MM.1S (cell line): ENCODE measurements around the gene KCNQ1.

Source experiments
- DNase-seq: peaks from one replicate; pipeline ENCODE4 v3.0.0-alpha.2; 2015
- H2AFZ ChIP-seq: fragments of 300-600 bp; sonication (generic); 2 replicates; pipeline ENCODE4 v1.6.0; 2016; ENCODE audit warnings: antibody characterized with exemption, low read length
- H3F3A ChIP-seq: fragments of 300-600 bp; sonication (generic); 2 replicates; pipeline ENCODE4 v1.6.1; 2016; ENCODE audit warnings: mild to moderate bottlenecking, antibody characterized with exemption, low read length, moderate library complexity, mixed read lengths; ENCODE audit not compliant: insufficient read depth
- H3K27ac ChIP-seq: fragments of 300-600 bp; sonication (generic); 2 replicates; pipeline ENCODE4 v1.5.1; 2016; ENCODE audit warnings: mild to moderate bottlenecking, low read length
- H3K27me3 ChIP-seq: fragments of 300-600 bp; sonication (generic); replicated peaks from 2 replicates; pipeline ENCODE4 v1.6.0; 2016; ENCODE audit warnings: low read length; ENCODE audit not compliant: insufficient read depth
- H3K36me3 ChIP-seq: fragments of 300-600 bp; sonication (generic); replicated peaks from 2 replicates; pipeline ENCODE4 v1.6.1; 2016; ENCODE audit warnings: mild to moderate bottlenecking, low read length, mixed read lengths; ENCODE audit not compliant: insufficient read depth
- H3K4me1 ChIP-seq: fragments of 300-600 bp; sonication (generic); 2 replicates; pipeline ENCODE4 v1.6.1; 2016; ENCODE audit warnings: low read length, mixed read lengths
- H3K4me2 ChIP-seq: fragments of 300-600 bp; sonication (generic); 2 replicates; pipeline ENCODE4 v1.6.0; 2016; ENCODE audit warnings: low read depth, low read length
- H3K4me3 ChIP-seq: fragments of 300-600 bp; sonication (generic); 2 replicates; pipeline ENCODE4 v1.5.1; 2016; ENCODE audit warnings: low read length, mixed read lengths
- H3K79me2 ChIP-seq: fragments of 300-600 bp; sonication (generic); 2 replicates; pipeline ENCODE4 v1.6.1; 2016; ENCODE audit warnings: mixed run types, low read length, mixed read lengths
- H3K9ac ChIP-seq: fragments of 300-600 bp; sonication (generic); 2 replicates; pipeline ENCODE4 v1.6.1; 2016; ENCODE audit warnings: low read length, mixed read lengths
- H3K9me2 ChIP-seq: fragments of 300-600 bp; sonication (generic); replicated peaks from 2 replicates; pipeline ENCODE4 v1.6.1; 2016; ENCODE audit warnings: mild to moderate bottlenecking, low read length, mixed read lengths; ENCODE audit not compliant: insufficient read depth
- H3K9me3 ChIP-seq: fragments of 300-600 bp; sonication (generic); replicated peaks from 2 replicates; pipeline ENCODE4 v1.6.1; 2016; ENCODE audit warnings: mild to moderate bottlenecking, low read length, mixed read lengths; ENCODE audit not compliant: insufficient read depth
- H4K20me1 ChIP-seq: fragments of 300-600 bp; sonication (generic); 2 replicates; pipeline ENCODE4 v1.6.1; 2016; ENCODE audit warnings: mild to moderate bottlenecking, low read length, moderate library complexity, mixed read lengths; ENCODE audit not compliant: insufficient read depth
- EZH2 ChIP-seq: fragments of 300-600 bp; sonication (generic); optimal IDR thresholded peaks from 2 replicates; pipeline ENCODE3; 2017; ENCODE audit warnings: low read depth, mild to moderate bottlenecking, antibody characterized with exemption, low read length, mixed read lengths
- EZH2phosphoT487 ChIP-seq: fragments of 300-600 bp; sonication (generic); IDR thresholded peaks from 2 replicates; pipeline ENCODE4 v1.6.1; 2018; ENCODE audit warnings: antibody characterized with exemption, low read length
- TF ChIP-seq, protein P1 (sequence below): fragments of 300-600 bp; sonication (generic); IDR thresholded peaks from 2 replicates; pipeline ENCODE4 v1.5.1; 2016; ENCODE audit warnings: antibody characterized with exemption, low read length, mixed read lengths

KCNQ1 gene

DNA sequence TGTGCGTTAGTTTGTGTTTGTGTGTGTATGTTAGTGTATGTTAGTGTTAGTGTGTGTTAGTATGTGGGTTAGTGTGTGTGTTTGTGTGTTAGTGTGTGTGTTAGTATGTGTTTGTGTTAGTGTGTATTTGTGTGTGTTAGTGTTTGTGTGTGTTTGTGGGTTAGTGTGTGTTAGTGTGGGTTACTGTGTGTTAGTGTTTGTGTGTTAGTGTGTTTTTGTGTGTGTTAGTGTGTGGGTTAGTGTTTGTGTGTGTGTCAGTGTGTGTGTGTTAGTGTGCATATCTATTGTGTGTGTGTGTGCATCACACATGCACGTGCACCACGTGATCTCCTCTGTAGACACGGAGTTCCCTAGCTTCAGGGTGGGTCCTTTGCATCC, 139.6 kb downstream of the KCNQ1 start:
- DNase-seq: no peak
- no peaks in the 10 kb centered on the region for H3K9me2 ChIP-seq
- no peak overlapping the region for H3K9ac ChIP-seq
- H2AFZ ChIP-seq: no peak overlapping the region
- no peak for TF ChIP-seq EZH2phosphoT487
- TF ChIP-seq, protein P1, sequence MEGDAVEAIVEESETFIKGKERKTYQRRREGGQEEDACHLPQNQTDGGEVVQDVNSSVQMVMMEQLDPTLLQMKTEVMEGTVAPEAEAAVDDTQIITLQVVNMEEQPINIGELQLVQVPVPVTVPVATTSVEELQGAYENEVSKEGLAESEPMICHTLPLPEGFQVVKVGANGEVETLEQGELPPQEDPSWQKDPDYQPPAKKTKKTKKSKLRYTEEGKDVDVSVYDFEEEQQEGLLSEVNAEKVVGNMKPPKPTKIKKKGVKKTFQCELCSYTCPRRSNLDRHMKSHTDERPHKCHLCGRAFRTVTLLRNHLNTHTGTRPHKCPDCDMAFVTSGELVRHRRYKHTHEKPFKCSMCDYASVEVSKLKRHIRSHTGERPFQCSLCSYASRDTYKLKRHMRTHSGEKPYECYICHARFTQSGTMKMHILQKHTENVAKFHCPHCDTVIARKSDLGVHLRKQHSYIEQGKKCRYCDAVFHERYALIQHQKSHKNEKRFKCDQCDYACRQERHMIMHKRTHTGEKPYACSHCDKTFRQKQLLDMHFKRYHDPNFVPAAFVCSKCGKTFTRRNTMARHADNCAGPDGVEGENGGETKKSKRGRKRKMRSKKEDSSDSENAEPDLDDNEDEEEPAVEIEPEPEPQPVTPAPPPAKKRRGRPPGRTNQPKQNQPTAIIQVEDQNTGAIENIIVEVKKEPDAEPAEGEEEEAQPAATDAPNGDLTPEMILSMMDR: no peak
- no peak for TF ChIP-seq EZH2
- H4K20me1 ChIP-seq: no peaks in the 10 kb centered on the region
- H3K4me2 ChIP-seq: no peak overlapping the region
- no peaks in the 10 kb centered on the region for H3K79me2 ChIP-seq
- H3K27me3 ChIP-seq: no peaks in the 10 kb centered on the region
- no peaks in the 10 kb centered on the region for H3K4me1 ChIP-seq
- no peaks in the 10 kb centered on the region for H3F3A ChIP-seq
- no peaks in the 10 kb centered on the region for H3K36me3 ChIP-seq
- no peak overlapping the region for H3K27ac ChIP-seq
- no peaks in the 10 kb centered on the region for H3K9me3 ChIP-seq
- no peak overlapping the region for H3K4me3 ChIP-seq

DNA sequence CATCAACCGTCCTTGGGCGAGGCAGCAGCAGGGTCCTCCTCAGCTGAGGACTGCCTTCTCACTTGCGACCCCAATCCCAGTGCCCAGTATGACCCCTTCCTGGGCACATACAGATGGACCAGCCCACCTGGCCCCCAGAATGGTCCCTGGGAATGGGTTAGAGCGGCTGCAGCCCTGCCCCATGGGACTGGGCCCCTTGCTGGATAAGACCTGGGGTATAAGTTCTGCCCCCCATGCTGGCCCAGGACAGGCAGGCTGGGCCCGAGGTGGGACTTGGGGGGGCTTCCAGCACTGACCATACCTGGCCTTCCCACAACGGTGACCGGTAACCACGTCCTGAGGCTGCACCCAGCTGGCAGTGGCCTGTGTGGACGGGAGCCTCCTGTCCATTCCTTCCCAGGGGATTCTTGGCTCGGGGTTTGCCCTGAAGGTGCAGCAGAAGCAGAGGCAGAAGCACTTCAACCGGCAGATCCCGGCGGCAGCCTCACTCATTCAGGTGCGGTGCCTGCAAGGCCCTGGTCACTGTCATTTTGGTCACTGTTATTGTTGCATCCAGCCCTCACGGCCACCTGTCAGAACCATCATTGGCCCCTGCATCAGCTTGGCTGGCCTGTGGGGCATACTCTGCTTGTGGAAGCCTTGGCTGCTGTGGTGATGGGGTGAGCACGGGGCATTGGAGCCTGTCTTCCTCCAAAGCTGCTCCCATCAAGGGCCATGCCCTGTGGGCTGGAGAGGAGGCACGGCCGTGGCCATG, 140.2 kb downstream of the KCNQ1 start:
- H3K9ac ChIP-seq: no peak overlapping the region
- no peak overlapping the region for H3K4me3 ChIP-seq
- no peaks in the 10 kb centered on the region for H3K36me3 ChIP-seq
- no peaks in the 10 kb centered on the region for H4K20me1 ChIP-seq
- H3K9me2 ChIP-seq: no peaks in the 10 kb centered on the region
- H3K4me1 ChIP-seq: no peaks in the 10 kb centered on the region
- H3K9me3 ChIP-seq: no peaks in the 10 kb centered on the region
- no peaks in the 10 kb centered on the region for H3K27me3 ChIP-seq
- no peaks in the 10 kb centered on the region for H3K79me2 ChIP-seq
- TF ChIP-seq EZH2phosphoT487: no peak
- no peak for TF ChIP-seq EZH2
- no peak overlapping the region for H3K27ac ChIP-seq
- no peak for DNase-seq
- H3F3A ChIP-seq: no peaks in the 10 kb centered on the region
- no peak overlapping the region for H3K4me2 ChIP-seq
- no peak overlapping the region for H2AFZ ChIP-seq

DNA sequence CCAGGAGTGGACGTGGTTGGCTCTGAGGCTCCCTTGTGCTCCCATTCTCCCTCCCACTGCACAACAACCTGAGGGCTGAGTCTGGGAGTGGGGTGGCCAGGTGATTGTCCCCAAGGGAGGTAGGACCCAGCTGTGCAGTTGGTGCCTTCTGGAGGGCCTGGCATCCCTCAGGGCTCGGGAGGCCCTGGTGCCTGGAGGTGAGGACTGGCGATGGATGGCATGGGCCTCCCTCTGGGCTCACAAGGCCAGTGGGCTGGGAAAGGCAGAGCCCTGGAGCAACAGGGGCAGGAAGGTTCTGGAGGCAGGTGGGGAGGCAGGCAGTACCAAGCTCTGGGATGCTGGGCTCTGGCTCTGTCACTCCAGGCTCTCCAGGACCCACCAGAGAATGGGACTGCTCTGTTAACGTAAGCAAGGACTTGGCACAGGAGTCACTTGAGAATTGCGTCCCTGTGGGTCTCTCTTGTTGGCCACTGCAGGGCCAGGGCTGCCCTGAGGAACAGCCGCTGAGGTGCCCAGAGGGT, 140.8 kb downstream of the KCNQ1 start:
- no peak overlapping the region for H3K27ac ChIP-seq
- no peak overlapping the region for H3K4me2 ChIP-seq
- no peaks in the 10 kb centered on the region for H3K9me2 ChIP-seq
- no peaks in the 10 kb centered on the region for H3K27me3 ChIP-seq
- no peaks in the 10 kb centered on the region for H3K79me2 ChIP-seq
- H2AFZ ChIP-seq: no peak overlapping the region
- no peaks in the 10 kb centered on the region for H3K36me3 ChIP-seq
- H4K20me1 ChIP-seq: no peaks in the 10 kb centered on the region
- no peaks in the 10 kb centered on the region for H3K9me3 ChIP-seq
- DNase-seq: no peak
- H3K9ac ChIP-seq: no peak overlapping the region
- no peak overlapping the region for H3K4me3 ChIP-seq
- no peak for TF ChIP-seq EZH2
- no peak for TF ChIP-seq EZH2phosphoT487
- TF ChIP-seq, protein P1: no peak
- H3K4me1 ChIP-seq: no peaks in the 10 kb centered on the region
- H3F3A ChIP-seq: no peaks in the 10 kb centered on the region
